ENCODE measurements around the gene SAFB.
"Not testable (repeated sequence)": the region's sequence is repeated elsewhere in the genome, so short reads cannot be mapped to it uniquely, and the experiment has no call there.

Gene SAFB

GRCh38 chr19:5687360-5688198 lies 64.7 kb downstream of the SAFB start:
- no peak for DNase-seq
- H3K4me3 ChIP-seq: peak overlapping the region; percentile 54 to 55
- intact Hi-C loops (cut with DNase I; ENCODE audit: low total_unique reads): no loop called here
- peaks cover 5 to 35% (median 23%) of the 10 kb centered on the region in 4 donors for H3K4me1 ChIP-seq
- H3K36me3 ChIP-seq: peaks cover 0 to 16% (median 11%) of the 10 kb centered on the region in 3 donors
- H3K9me3 ChIP-seq: no peaks in the 10 kb centered on the region
- no peak for TF ChIP-seq CTCF (IDR thresholded peaks at IDR 0.05)
- H3K27me3 ChIP-seq: no peaks in the 10 kb centered on the region
- peak overlapping the region; percentile 44 to 74 for H3K27ac ChIP-seq

- H3K27ac ChIP-seq; DNase-seq; H3K9me3 ChIP-seq; intact Hi-C loops (cut with DNase I; ENCODE audit: low total_unique reads); H3K27me3 ChIP-seq; H3K4me3 ChIP-seq: not testable (repeated sequence)
- Histone ChIP-seq H3K4me1 (peaks cover 5 to 41% (median 23%) of the 10 kb centered on the region in 4 donors), H3K36me3 (peaks cover 4 to 24% (median 19%) of the 10 kb centered on the region in 3 donors)
These were observed 65.5 kb downstream of the SAFB start for GRCh38 chr19:5688262-5688881.

- Histone ChIP-seq H3K27me3 (no peaks in the 10 kb centered on the region), H3K9me3 (no peaks in the 10 kb centered on the region), H3K27ac (peak within 1 kb of the TSS; percentile 86 to 88), H3K4me3 (peak within 1 kb of the TSS; percentile 58 to 64), H3K4me1 (peaks cover 5 to 46% (median 23%) of the 10 kb centered on the region in 4 donors), H3K36me3 (peaks cover 23 to 44% (median 39%) of the 10 kb centered on the region in 3 donors)
- DNase-seq: peak; percentile 96 to 99
- peak; percentile 96 to 97 for TF ChIP-seq CTCF (IDR thresholded peaks at IDR 0.05)
- intact Hi-C loops (cut with DNase I; ENCODE audit: low total_unique reads): loop anchor here (10.0 kb wide), 1 partner anchor 66 kb away; the partner anchor contains the start of genes SAFB and SAFB2
These were observed 67.5 kb downstream of the SAFB start, which contains the start of gene RPL36 for GRCh38 chr19:5690125-5690954. Gene RPL36, plus strand, starts transcription at chr19:5690295. Its CDS starts 213 bp downstream, at chr19:5690508.

GRCh38 chr19:5690955-5691821 lies 68.3 kb downstream of the SAFB start:
- intact Hi-C loops (cut with DNase I; ENCODE audit: low total_unique reads): loop anchor here (10.0 kb wide), 1 partner anchor 66 kb away; the partner anchor contains the start of genes SAFB and SAFB2
- H3K4me1 ChIP-seq: peaks cover 5 to 46% (median 22%) of the 10 kb centered on the region in 4 donors
- TF ChIP-seq CTCF (IDR thresholded peaks at IDR 0.05): no peak
- peak overlapping the region; percentile 86 to 88 for H3K27ac ChIP-seq
- peaks cover 32 to 52% (median 47%) of the 10 kb centered on the region in 3 donors for H3K36me3 ChIP-seq
- peak overlapping the region; percentile 58 to 64 for H3K4me3 ChIP-seq
- peak in 1 of 2 donors; percentile 45 for DNase-seq
- H3K27me3 ChIP-seq: no peaks in the 10 kb centered on the region
- no peaks in the 10 kb centered on the region for H3K9me3 ChIP-seq
